HG03575 (cell line): ENCODE results near the gene NANP.
"Not testable (repeated sequence)": the region's sequence is repeated elsewhere in the genome, so short reads cannot be mapped to it uniquely, and the experiment has no call there.

Source experiments
- ATAC-seq: cut with Tn5 transposase; IDR thresholded peaks from one replicate; pipeline ENCODE4 v1.9.1; 2021; ENCODE audit not compliant: unreplicated experiment, insufficient number of reproducible peaks, low FRiP score; ENCODE audit errors: extremely low read depth

NANP gene, protein sequence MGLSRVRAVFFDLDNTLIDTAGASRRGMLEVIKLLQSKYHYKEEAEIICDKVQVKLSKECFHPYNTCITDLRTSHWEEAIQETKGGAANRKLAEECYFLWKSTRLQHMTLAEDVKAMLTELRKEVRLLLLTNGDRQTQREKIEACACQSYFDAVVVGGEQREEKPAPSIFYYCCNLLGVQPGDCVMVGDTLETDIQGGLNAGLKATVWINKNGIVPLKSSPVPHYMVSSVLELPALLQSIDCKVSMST

DNA sequence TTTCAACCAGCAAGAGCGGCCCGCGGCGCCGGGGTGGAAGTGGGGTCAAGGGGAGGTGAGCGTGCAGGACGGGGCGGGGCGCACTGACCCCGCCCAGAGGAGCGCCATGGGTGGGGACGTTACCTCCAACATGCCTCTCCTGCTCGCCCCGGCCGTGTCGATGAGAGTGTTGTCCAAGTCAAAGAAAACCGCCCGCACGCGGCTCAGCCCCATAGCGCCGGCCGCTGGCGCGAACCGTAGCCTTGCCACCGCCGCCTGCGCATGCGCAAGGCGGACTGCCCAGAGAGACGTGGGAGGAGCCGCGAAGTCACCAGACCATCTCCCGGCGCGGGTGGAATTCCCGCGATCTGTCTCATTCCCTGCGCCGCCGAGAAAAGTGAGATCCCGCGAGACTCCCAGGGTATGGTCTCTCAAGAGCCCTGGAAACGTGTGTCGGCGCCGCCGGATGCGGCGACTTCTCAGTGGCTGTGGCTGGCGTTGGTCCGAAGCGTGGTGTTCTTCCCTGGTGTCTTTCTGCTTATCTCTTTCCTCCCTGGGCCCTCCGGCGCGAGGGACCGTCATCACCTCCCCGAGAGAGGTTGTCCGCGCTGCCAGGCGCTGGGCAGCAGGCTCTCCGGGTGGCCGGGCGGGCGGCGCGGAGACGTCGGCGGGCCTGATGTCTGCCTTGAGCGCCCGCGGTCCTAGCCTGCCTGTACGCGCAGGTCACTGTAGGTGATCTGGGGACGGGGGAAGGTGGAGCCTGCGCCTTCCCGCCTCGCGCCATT, at the start of gene NANP:
Gene NANP, minus strand, starts transcription at position 279 of the 764 bp plus-strand sequence. Its CDS starts 66 bp downstream, at position 213.
- ATAC-seq, result peak; percentile 77

GRCh38 chr20:25672659-25673235, 48.9 kb upstream of the NANP start:
- no peak for ATAC-seq

- no peak for ATAC-seq
These were observed 46.1 kb upstream of the NANP start for GRCh38 chr20:25669826-25670422.

- ATAC-seq, result no peak
These were observed 44.6 kb upstream of the NANP start for GRCh38 chr20:25668446-25668845.

DNA sequence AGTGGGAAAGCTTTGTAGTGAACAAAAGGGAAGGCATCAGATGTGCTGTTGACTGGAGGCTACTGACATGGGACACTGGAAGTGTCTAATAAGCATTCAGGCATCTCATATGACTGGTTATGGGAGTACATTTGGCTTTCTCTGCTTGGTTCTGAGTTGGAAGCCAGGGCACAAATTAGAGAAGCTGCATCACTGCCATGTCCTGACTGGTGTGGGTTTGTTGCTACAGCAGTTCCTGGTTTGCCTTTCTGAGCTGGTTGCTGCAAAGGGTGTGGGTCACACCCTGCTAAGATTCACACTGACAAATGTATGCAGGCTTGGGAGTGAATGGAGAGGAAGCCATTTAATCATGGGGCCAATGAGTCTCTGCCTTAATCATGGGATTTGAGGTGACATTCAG, 36.2 kb upstream of the NANP start:
- ATAC-seq, result no peak

DNA sequence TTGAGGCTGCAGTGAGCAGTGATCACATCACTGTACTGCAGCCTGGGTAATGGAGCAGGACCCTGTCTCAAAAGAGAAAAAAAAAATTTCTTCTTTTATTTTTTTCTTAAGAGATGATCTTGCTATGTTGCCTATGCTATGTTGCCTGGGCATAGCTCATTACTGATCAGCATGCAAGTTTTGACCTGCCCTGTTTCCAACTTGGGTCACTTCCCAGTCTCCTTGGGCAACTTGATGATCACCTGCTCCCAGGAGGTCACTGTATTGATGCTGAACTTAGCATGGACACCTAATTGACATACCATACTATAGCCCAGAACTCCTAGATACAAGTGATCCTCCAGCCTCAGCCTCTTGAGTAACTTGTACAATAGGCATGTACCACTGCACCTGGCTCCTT, 30.7 kb upstream of the NANP start:
- ATAC-seq, result no peak

DNA sequence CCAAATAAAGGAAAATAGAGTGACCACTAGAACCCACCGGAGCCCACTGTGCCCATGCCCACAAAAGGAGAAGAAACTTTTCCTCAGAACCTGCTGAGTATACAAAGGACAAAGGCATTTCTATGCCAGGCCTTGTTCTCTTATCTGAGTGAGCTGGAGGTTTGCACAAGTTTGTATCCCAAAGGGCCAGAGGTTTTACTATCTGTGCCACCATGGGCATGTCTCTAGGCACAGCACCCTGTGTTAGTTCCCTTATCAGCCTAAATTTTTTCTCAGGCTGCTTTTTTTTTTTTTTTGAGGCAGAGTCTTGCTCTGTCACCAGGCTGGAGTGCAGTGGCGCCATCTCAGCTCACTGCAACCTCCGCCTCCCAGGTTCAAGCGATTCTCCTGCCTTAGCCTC, 29.1 kb upstream of the NANP start:
- ATAC-seq, result not testable (repeated sequence)

GRCh38 chr20:25644814-25645213, 21.0 kb upstream of the NANP start:
- ATAC-seq, result no peak

DNA sequence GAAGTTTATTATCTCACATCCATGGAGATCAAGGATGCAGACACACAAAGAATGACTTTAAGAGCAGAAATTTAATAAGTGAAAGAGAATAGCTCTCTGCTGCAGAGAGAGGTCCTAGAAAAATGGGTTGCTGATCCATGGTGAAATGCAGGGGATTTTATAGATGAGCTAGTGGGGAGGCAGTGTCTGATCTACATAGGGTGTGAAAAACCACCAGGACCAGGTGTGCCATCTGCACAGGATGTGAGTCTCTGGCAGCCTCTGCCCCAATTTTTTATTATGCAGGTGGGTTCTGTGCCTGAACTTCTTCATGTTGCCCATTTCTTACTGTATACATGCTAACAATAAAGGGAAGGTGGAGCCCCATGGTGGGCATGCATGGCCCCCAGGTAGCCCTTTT, 19.9 kb upstream of the NANP start:
- ATAC-seq, result no peak

GRCh38 chr20:25637247-25637646, 13.4 kb upstream of the NANP start:
- no peak for ATAC-seq

GRCh38 chr20:25632940-25633790, 9.4 kb upstream of the NANP start:
- ATAC-seq, result no peak

DNA sequence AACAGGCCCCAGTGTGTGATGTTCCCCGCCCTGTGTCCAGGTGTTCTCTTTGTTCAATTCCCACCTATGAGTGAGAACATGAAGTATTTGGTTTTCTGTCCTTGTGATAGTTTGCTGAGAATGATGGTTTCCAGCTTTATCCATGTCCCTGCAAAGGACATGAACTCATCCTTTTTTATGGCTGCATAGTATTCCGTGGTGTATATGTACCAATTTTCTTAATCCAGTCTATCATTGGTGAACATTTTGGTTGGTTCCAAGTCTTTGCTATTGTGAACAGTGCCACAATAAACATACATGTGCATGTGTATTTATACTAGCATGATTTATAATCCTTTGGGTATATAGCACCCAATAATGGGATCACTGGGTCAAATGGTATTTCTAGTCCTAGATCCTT, 6.8 kb upstream of the NANP start:
- ATAC-seq, result not testable (repeated sequence)

- ATAC-seq, result no peak
These were observed 6.1 kb upstream of the NANP start for GRCh38 chr20:25629816-25630499.

DNA sequence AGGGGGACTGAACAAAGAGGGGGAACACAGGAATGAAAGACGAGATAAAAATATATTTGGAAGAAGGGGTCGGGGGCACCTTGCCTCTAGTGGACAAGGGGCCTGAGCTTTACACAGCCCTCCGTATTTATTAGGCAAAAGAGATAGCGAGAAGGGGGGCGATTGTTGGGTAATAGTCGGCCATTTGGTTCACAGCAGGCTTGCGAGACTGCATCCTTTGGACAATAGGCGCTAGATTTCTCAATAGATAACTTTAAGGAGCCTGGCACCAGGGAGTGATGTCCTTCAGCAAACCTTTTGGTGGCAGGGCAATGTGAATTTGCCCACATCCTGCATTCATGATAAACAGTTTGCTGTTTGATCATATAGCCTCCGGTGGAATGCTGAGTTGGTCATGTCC, 3.0 kb upstream of the NANP start:
- no peak for ATAC-seq

- ATAC-seq, result no peak
These were observed 706 bp upstream of the NANP start for GRCh38 chr20:25624500-25624939.

- no peak for ATAC-seq
These were observed 534 bp downstream of the NANP start for GRCh38 chr20:25623225-25623735.

GRCh38 chr20:25622450-25623224, 1.2 kb downstream of the NANP start:
- ATAC-seq, result no peak

DNA sequence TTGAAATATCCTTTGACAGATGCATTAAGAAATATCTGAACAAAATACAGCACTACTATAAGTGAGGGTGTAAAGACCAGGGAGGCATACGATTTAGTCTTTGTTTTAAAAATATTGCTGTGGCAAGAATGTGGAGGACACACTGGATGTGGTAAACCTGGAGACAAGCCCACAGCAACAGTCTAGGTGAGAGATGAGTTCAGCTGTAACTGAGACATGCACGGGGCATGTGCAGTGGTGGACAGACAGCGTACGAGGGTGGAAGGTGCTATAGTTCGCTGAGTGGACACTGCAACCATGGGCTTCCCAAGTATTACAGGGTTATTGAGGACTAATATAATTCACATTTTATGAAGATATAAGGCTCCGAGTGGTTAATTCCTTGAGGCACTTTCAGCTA, 1.8 kb downstream of the NANP start:
- no peak for ATAC-seq
